B cell (primary cell): ENCODE measurements around the gene LSM6. TPM values are rescaled to one million over a fixed set of nuclear protein-coding genes. Genes with fewer than 3 reads are reported as not detected.

Experiments
- ATAC-seq: fragments of 200-7000 bp; cut with Tn5 transposase; one replicate; pipeline ENCODE4 v1.10.0; 2021; ENCODE audit warnings: low read depth, mild to moderate bottlenecking, moderate number of reproducible peaks, moderate library complexity
- CTCF ChIA-PET: fragments of 350-600 bp; sonication (Branson Sonifier 250); formaldehyde crosslinking; loops from one replicate; lab custom pipeline; 2021; ENCODE audit warnings: antibody characterized with exemption, inconsistent platforms; lab: Charles Lee
- POLR2A ChIA-PET: fragments of 350-600 bp; sonication (Branson Sonifier 250); formaldehyde crosslinking; loops from one replicate; lab custom pipeline; 2021; ENCODE audit warnings: antibody characterized with exemption; lab: Charles Lee
- DNase-seq: peaks from one replicate; pipeline ENCODE4 v3.0.0; 2013
- H2AFZ ChIP-seq: 2 replicates; pipeline ENCODE4 v1.6.1; 2012; ENCODE audit warnings: mild to moderate bottlenecking, low read depth, low read length; ENCODE audit not compliant: insufficient read depth, poor library complexity, severe bottlenecking
- H3K27ac ChIP-seq, 2 donors: 1 replicate in 1 of 2; 2 replicates in 1 of 2; pipeline ENCODE4 v1.5.1; 2012 to 2013; ENCODE audit warnings: low read length in 2 of 2, mild to moderate bottlenecking in 2 of 2, moderate library complexity in 1 of 2
- H3K27me3 ChIP-seq, 4 experiments: fragments of 200-600 bp in 1 of 4; sonication (generic) in 1 of 4; replicated peaks in 1 of 4; 1 replicate in 2 of 4; 2 replicates in 2 of 4; pipeline versions ENCODE4 v1.6.1 to v1.7.0; 2013 to 2016; ENCODE audit warnings: low read length in 3 of 4, mild to moderate bottlenecking in 2 of 4, mixed read lengths in 1 of 4, moderate library complexity in 1 of 4; ENCODE audit not compliant: insufficient read depth in 4 of 4, control insufficient read depth in 3 of 4; ENCODE audit errors: control extremely low read depth in 1 of 4
- H3K36me3 ChIP-seq, 2 experiments: replicated peaks in 1 of 2; 1 replicate in 1 of 2; 2 replicates in 1 of 2; pipeline versions ENCODE4 v1.6.1 to v1.7.1; 2013; ENCODE audit warnings: low read length in 1 of 2; ENCODE audit not compliant: insufficient read depth in 2 of 2, control insufficient read depth in 1 of 2; ENCODE audit errors: control extremely low read depth in 1 of 2, extremely low read depth in 1 of 2
- H3K4me1 ChIP-seq, 2 donors: fragments of 200-600 bp in 1 of 2; sonication (generic) in 1 of 2; 1 replicate in 1 of 2; 2 replicates in 1 of 2; pipeline versions ENCODE4 v1.5.1 to v1.6.1; 2013 to 2017; ENCODE audit warnings: low read length in 2 of 2; ENCODE audit not compliant: control insufficient read depth in 2 of 2, insufficient read depth in 2 of 2
- H3K4me2 ChIP-seq: replicated peaks from 2 replicates; pipeline ENCODE3; 2012; ENCODE audit warnings: mild to moderate bottlenecking, low read depth, low read length; ENCODE audit not compliant: poor library complexity, severe bottlenecking
- H3K4me3 ChIP-seq, 5 experiments: fragments of 200-600 bp in 1 of 5; sonication (generic) in 1 of 5; 1 replicate in 3 of 5; 2 replicates in 2 of 5; pipeline versions ENCODE4 v1.5.1 to v1.7.0; 2011 to 2016; ENCODE audit warnings: low read length in 4 of 5, mild to moderate bottlenecking in 4 of 5, low read depth in 2 of 5, control low read depth in 1 of 5, moderate library complexity in 1 of 5; ENCODE audit not compliant: insufficient read depth in 1 of 5; ENCODE audit errors: control extremely low read depth in 1 of 5, extremely low read depth in 1 of 5
- H3K79me2 ChIP-seq: fragments of 200-600 bp; sonication (generic); one replicate; pipeline ENCODE4 v1.6.0; 2016; ENCODE audit warnings: low read length; ENCODE audit not compliant: control insufficient read depth, insufficient read depth
- H3K9ac ChIP-seq: fragments of 200-600 bp; sonication (generic); 2 replicates; pipeline ENCODE4 v1.6.1; 2017; ENCODE audit warnings: mild to moderate bottlenecking, low read length, moderate library complexity
- H3K9me3 ChIP-seq, 3 donors: one replicate each; pipeline versions ENCODE4 v1.6.1 to v1.7.1; 2013; ENCODE audit warnings: low read length in 2 of 3; ENCODE audit not compliant: control insufficient read depth in 2 of 3, insufficient read depth in 1 of 3; ENCODE audit errors: control extremely low read depth in 1 of 3
- H4K20me1 ChIP-seq: 2 replicates; pipeline ENCODE4 v1.6.0; 2012; ENCODE audit warnings: mild to moderate bottlenecking, low read length; ENCODE audit not compliant: insufficient read depth, control insufficient read depth, poor library complexity, severe bottlenecking
- H3K27ac Mint-ChIP-seq: one replicate; pipeline ENCODE4 v1.8.0; 2021; ENCODE audit warnings: mixed read lengths
- H3K27me3 Mint-ChIP-seq: one replicate; pipeline ENCODE4 v1.8.0; 2021; ENCODE audit warnings: mixed read lengths
- H3K4me1 Mint-ChIP-seq: one replicate; pipeline ENCODE4 v1.8.0; 2021; ENCODE audit warnings: mixed read lengths
- H3K4me3 Mint-ChIP-seq: one replicate; pipeline ENCODE4 v1.8.0; 2021; ENCODE audit warnings: mixed read lengths
- H3K9me3 Mint-ChIP-seq: one replicate; pipeline ENCODE4 v1.8.0; 2022; ENCODE audit warnings: mixed read lengths; ENCODE audit not compliant: insufficient read depth
- CTCF ChIP-seq: fragments of 200-600 bp; IDR thresholded peaks from one replicate; pipeline ENCODE4 v1.8.0; 2022; ENCODE audit warnings: antibody characterized with exemption, mild to moderate bottlenecking
- EZH2 ChIP-seq: IDR thresholded peaks from 2 replicates; pipeline ENCODE4 v1.6.1; 2012; ENCODE audit warnings: borderline replicate concordance, low read depth, mild to moderate bottlenecking, moderate library complexity, low read length; ENCODE audit not compliant: insufficient read depth, poor library complexity, severe bottlenecking
- WGBS: methylation state at CpG from one replicate; pipeline ENCODE4 v1.1.5; 2013; ENCODE audit warnings: missing lambda C conversion rate; ENCODE audit not compliant: insufficient coverage; 5-methylcytosine and 5-hydroxymethylcytosine counted together
- intact Hi-C: fragments of 100-400 bp; cut with micrococcal nuclease; formaldehyde crosslinking; loops from one replicate; pipeline ENCODE4 v1.10.0; 2022
- polyA plus RNA-seq: library from polyadenylated mRNA; depleted of rRNA; stranded (reverse); fragments of >200 nt; gene quantifications from 2 replicates; pipeline ENCODE4 v1.2.3, GENCODE V29; 2012
- total RNA-seq, 2 donors: library from RNA; stranded (reverse); fragments of 120-200 nt in 1 of 2; gene quantifications; 1 replicate in 1 of 2; 2 replicates in 1 of 2; pipeline versions ENCODE4 v1.2.3 to v1.2.4, GENCODE V29; 2013 to 2022

Gene LSM6
- total and polyA plus RNA-seq, 2 donors (not counting 1 experiment from before 2014, with no cell fraction given): 13.3 to 42.7 TPM

DNA sequence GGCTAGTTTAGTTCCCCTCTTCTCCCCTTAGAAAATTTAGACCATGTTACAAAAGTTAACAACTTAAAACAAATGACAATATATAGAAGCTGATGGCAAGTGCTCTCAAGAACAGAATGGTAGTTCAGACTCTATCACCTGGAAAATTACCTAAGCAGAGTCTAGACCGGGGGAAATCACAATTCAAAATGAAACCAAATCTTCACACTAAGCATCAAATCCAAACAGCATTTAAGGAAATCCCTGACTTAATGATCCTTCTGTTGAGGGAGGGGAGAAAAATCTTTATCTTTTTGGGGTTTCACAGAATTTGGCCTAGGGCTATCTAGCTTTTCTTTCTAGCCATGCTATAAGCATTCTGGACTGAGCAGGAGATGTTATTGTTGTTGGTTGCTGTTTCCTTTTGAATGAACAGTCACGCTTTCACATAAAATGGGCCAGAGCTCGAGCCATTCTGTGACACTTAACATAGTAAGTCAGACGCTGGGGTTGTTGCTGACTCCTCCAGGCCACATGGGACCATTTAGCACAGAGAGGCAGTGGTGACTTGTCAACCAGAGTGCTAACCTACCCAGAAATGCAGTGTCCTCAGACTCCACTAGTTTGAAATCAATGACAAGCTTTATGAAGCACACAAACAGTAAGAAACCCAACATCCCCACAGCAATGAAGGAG, 16.0 kb upstream of the LSM6 start:
- no peak overlapping the region for H3K4me2 ChIP-seq
- intact Hi-C loops: no loop called here
- no peaks in the 10 kb centered on the region for H4K20me1 ChIP-seq
- 65% methylated on average over 3 of the region's 4 CpGs for WGBS
- Mint-ChIP-seq H3K4me1 (peaks cover 7% of the 10 kb centered on the region), H3K27me3 (peaks cover 3% of the 10 kb centered on the region), H3K4me3 (no peak overlapping the region), H3K27ac (no peak overlapping the region), H3K9me3 (peaks cover 8% of the 10 kb centered on the region)
- ChIA-PET POLR2A (interaction anchor here (0.7 kb wide), 1 partner anchor 146 kb away, joined by 3 read pairs; no protein-coding TSS in a partner anchor), CTCF (no interaction called here)
- TF ChIP-seq EZH2 (no peak), CTCF (no peak)
- H3K9me3 ChIP-seq: peaks cover 0 to 10% (median 0%) of the 10 kb centered on the region in 3 donors
- ATAC-seq (no peak), DNase-seq (no peak)
- H3K4me1 ChIP-seq: peaks cover 0 to 4% of the 10 kb centered on the region in 2 donors
- H3K4me3 ChIP-seq: no peak overlapping the region
- no peak overlapping the region for H3K9ac ChIP-seq
- no peaks in the 10 kb centered on the region for H3K36me3 ChIP-seq
- no peak overlapping the region for H3K27ac ChIP-seq
- no peaks in the 10 kb centered on the region for H3K79me2 ChIP-seq
- H2AFZ ChIP-seq: no peak overlapping the region
- H3K27me3 ChIP-seq: no peaks in the 10 kb centered on the region

DNA sequence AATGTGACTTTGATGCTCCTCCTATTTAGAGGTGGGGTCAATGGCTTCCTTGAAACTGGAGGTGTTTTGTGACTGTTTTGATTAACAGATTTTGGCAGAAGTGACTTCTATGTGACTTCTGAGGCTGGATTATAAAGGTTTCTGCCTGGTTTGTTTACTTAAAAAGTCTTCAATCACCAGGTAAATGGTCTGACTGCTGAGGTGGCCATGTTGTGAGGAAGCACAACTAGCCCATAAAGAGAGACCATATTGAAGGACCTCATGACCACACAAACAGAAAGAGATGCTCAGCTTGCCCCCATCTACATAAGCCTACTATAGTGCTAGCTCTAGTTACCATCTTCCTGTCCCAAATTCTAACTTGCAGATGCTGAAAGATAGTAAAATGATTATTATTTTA, 14.3 kb upstream of the LSM6 start:
- H3K4me2 ChIP-seq: no peak overlapping the region
- ChIA-PET POLR2A (no interaction called here), CTCF (no interaction called here)
- H4K20me1 ChIP-seq: no peaks in the 10 kb centered on the region
- H3K27ac ChIP-seq: no peak overlapping the region
- no peak overlapping the region for H3K4me3 ChIP-seq
- H3K27ac Mint-ChIP-seq: no peak overlapping the region
- H3K9ac ChIP-seq: no peak overlapping the region
- H3K4me1 Mint-ChIP-seq: peaks cover 7% of the 10 kb centered on the region
- no peaks in the 10 kb centered on the region for H3K27me3 ChIP-seq
- ATAC-seq: no peak
- no peak overlapping the region for H2AFZ ChIP-seq
- TF ChIP-seq CTCF (no peak), EZH2 (no peak)
- H3K9me3 ChIP-seq: peaks cover 0 to 10% (median 0%) of the 10 kb centered on the region in 3 donors
- no peak for DNase-seq
- peaks cover 8% of the 10 kb centered on the region for H3K9me3 Mint-ChIP-seq
- H3K27me3 Mint-ChIP-seq: no peaks in the 10 kb centered on the region
- H3K79me2 ChIP-seq: no peaks in the 10 kb centered on the region
- intact Hi-C loops: no loop called here
- H3K4me3 Mint-ChIP-seq: no peak overlapping the region
- H3K4me1 ChIP-seq: peaks cover 0 to 4% of the 10 kb centered on the region in 2 donors
- H3K36me3 ChIP-seq: no peaks in the 10 kb centered on the region
